Measurements from ENCODE around the gene MSMB.
A peak's percentile ranks its signal among the peaks of the same experiment; 100 is the strongest.

Gene MSMB

GRCh38 chr10:46031648-46032532 is 14.2 kb downstream of the MSMB start:
- DNase-seq = no peak

- DNase-seq = peak; percentile 77 to 84
These were observed 15.8 kb downstream of the MSMB start, which contains the start of gene NCOA4 for GRCh38 chr10:46030091-46030937. Gene NCOA4 (minus strand): TSS chr10:46030623. CDS start chr10:46016680, 13,943 bp downstream.

- no peak for DNase-seq
These were observed 16.5 kb downstream of the MSMB start for GRCh38 chr10:46029461-46030030.

- peak; percentile 6 to 9 for DNase-seq
These were observed 17.2 kb downstream of the MSMB start for GRCh38 chr10:46028584-46029460.

GRCh38 chr10:46026106-46026505 is 20.0 kb downstream of the MSMB start:
- DNase-seq = no peak

- no peak for DNase-seq
These were observed 20.7 kb downstream of the MSMB start for GRCh38 chr10:46025406-46025805.

GRCh38 chr10:46024948-46025347 is 21.1 kb downstream of the MSMB start:
- no peak for DNase-seq

GRCh38 chr10:46022978-46023702 is 22.9 kb downstream of the MSMB start:
- peak; percentile 50 to 81 for DNase-seq

- no peak for DNase-seq
These were observed 25.8 kb downstream of the MSMB start for GRCh38 chr10:46020344-46020657.

- DNase-seq = no peak
These were observed 26.3 kb downstream of the MSMB start for GRCh38 chr10:46019569-46020343.

GRCh38 chr10:46019177-46019528 is 26.9 kb downstream of the MSMB start:
- DNase-seq = no peak

- no peak for DNase-seq
These were observed 27.5 kb downstream of the MSMB start for GRCh38 chr10:46018453-46019176.

- no peak for DNase-seq
These were observed 28.3 kb downstream of the MSMB start for GRCh38 chr10:46017733-46018132.

- no peak for DNase-seq
These were observed 29.3 kb downstream of the MSMB start for GRCh38 chr10:46016811-46017210.

GRCh38 chr10:46016190-46016589 is 29.9 kb downstream of the MSMB start:
- DNase-seq = no peak

GRCh38 chr10:46014683-46015405 is 31.2 kb downstream of the MSMB start:
- DNase-seq = no peak

- DNase-seq = no peak
These were observed 31.9 kb downstream of the MSMB start for GRCh38 chr10:46014206-46014605.

- DNase-seq = no peak
These were observed 33.3 kb downstream of the MSMB start for GRCh38 chr10:46012746-46013145.

GRCh38 chr10:46006219-46006618 is 39.9 kb downstream of the MSMB start:
- DNase-seq = no peak

- DNase-seq = no peak
These were observed 40.7 kb downstream of the MSMB start for GRCh38 chr10:46005383-46005782.

Measured in SHP77 (cell line).